Gastrocnemius medialis (tissue), 4 donors: ENCODE results near the gene CUL9.

Experiments used
- CTCF ChIP-seq, 5 experiments: fragments of 450-650 bp in 3 of 5; fragments of 200-600 bp in 2 of 5; sonication (generic) in 2 of 5; IDR thresholded peaks in 4 of 5; conservative IDR thresholded peaks in 1 of 5; 1 replicate in 4 of 5; 2 replicates in 1 of 5; pipeline ENCODE4 v1.5.1; 2016 to 2019; ENCODE audit warnings: antibody characterized with exemption in 5 of 5, mild to moderate bottlenecking in 3 of 5, moderate library complexity in 3 of 5
- POLR2A ChIP-seq, 2 donors: fragments of 450-650 bp; IDR thresholded peaks; one replicate each; pipeline ENCODE4 v1.6.1; 2017; ENCODE audit warnings: antibody characterized with exemption in 2 of 2, mild to moderate bottlenecking in 2 of 2, moderate library complexity in 2 of 2

GRCh38 chr6:43204271-43205105, 22.5 kb downstream of the CUL9 start:
- no peak for TF ChIP-seq CTCF (IDR thresholded peaks at IDR 0.05 in 4 of 5, conservative IDR thresholded peaks at IDR 0.05 in 1 of 5)
- no peak for TF ChIP-seq POLR2A (IDR thresholded peaks at IDR 0.05)
